ENCODE data around the gene GSX1. TPM values are rescaled to one million over a fixed set of nuclear protein-coding genes. Genes with fewer than 3 reads are reported as not detected.

Gene GSX1
- total and polyA plus RNA-seq, 2 of the 4 experiments (the other 2 are of a cell fraction): not detected

GRCh38 chr13:27782151-27782550, 10.1 kb upstream of the GSX1 start:
- Histone ChIP-seq H3K9me1 (ENCODE audit: insufficient read depth, low read length) (no peaks in the 10 kb centered on the region), H2BK5ac (ENCODE audit: low read depth, low read length, poor library complexity, severe bottlenecking) (no peak overlapping the region), H3K4me1 (ENCODE audit: control insufficient read depth, insufficient read depth, low read length) (no peaks in the 10 kb centered on the region), H3K56ac (ENCODE audit: extremely low read depth, insufficient read depth, low read length) (no peak overlapping the region), H4K91ac (ENCODE audit: insufficient read depth, low read depth, low read length) (no peak overlapping the region), H3K14ac (replicated peaks; ENCODE audit: low read depth, low read length) (no peak overlapping the region), H2BK20ac (ENCODE audit: low read depth, low read length) (no peak overlapping the region), H4K20me1 (ENCODE audit: insufficient read depth, low read length) (no peaks in the 10 kb centered on the region), H2BK15ac (ENCODE audit: low read depth, low read length) (no peak overlapping the region), H3K4me3 (ENCODE audit: insufficient read depth, low read depth, low read length) (no peak overlapping the region), H2BK120ac (ENCODE audit: low read depth, low read length) (no peak overlapping the region), H4K5ac (ENCODE audit: low read depth, low read length) (no peak overlapping the region), H4K8ac (ENCODE audit: low read depth in 2 of 2, low read length in 2 of 2) (no peak overlapping the region), H3K23ac (ENCODE audit: low read depth, low read length) (no peak overlapping the region), H2AFZ (replicated peaks; ENCODE audit: low read length, poor library complexity) (no peak overlapping the region), H3K27ac (ENCODE audit: insufficient read depth, low read length) (no peak overlapping the region), H3K9ac (ENCODE audit: low read depth, low read length) (no peak overlapping the region), H2AK5ac (ENCODE audit: low read depth, low read length) (no peak overlapping the region), H3K18ac (ENCODE audit: low read depth, low read length) (no peak overlapping the region), H3K27me3 (ENCODE audit: control insufficient read depth, insufficient read depth, low read length) (peaks cover 16% of the 10 kb centered on the region), H3K36me3 (ENCODE audit: control insufficient read depth, insufficient read depth, low read length) (no peaks in the 10 kb centered on the region), H3K4ac (ENCODE audit: low read depth, low read length) (no peak overlapping the region), H3K79me1 (ENCODE audit: low read depth in 1 of 2, low read length in 2 of 2) (no peaks in the 10 kb centered on the region), H3K4me2 (ENCODE audit: low read depth, low read length) (no peak overlapping the region), H2AK9ac (replicated peaks; ENCODE audit: low read depth, low read length, poor library complexity) (no peak overlapping the region), H3K9me3 (ENCODE audit: control insufficient read depth, insufficient read depth, low read length) (no peaks in the 10 kb centered on the region)
- no TSS peak for BruUV-seq (replicated peaks)
- intact Hi-C loops (cut with micrococcal nuclease): no loop called here
- dilution Hi-C loops (cut with HindIII; ENCODE audit: low sequenced_read_pairs, unreplicated experiment): no loop called here
- DNase-seq: no peak
- TF ChIP-seq MAZ (IDR thresholded peaks at IDR 0.05; ENCODE audit: borderline replicate concordance, low read depth, low read length) (no peak), FOS (IDR thresholded peaks at IDR 0.05; ENCODE audit: low read depth, low read length) (no peak), NFE2L2 (IDR thresholded peaks at IDR 0.05; ENCODE audit: low read depth, low read length) (no peak), CTCF (conservative IDR thresholded peaks at IDR 0.05; ENCODE audit: low read depth, low read length) (no peak), RCOR1 (IDR thresholded peaks at IDR 0.05; ENCODE audit: insufficient replicate concordance, low read length) (no peak), SMC3 (IDR thresholded peaks at IDR 0.05; ENCODE audit: low read depth, low read length) (no peak), RFX5 (IDR thresholded peaks at IDR 0.05; ENCODE audit: low read depth, low read length) (no peak), POLR2A (IDR thresholded peaks at IDR 0.05; ENCODE audit: low read depth, low read length) (no peak), MXI1 (IDR thresholded peaks at IDR 0.05; ENCODE audit: borderline replicate concordance, low read depth, low read length) (no peak), ELK1 (IDR thresholded peaks at IDR 0.05; ENCODE audit: borderline replicate concordance, low read depth, low read length) (no peak), CHD1 (IDR thresholded peaks at IDR 0.05; ENCODE audit: low read depth, low read length) (no peak), MAFK (IDR thresholded peaks at IDR 0.05; ENCODE audit: low read depth, low read length) (no peak), BHLHE40 (IDR thresholded peaks at IDR 0.05; ENCODE audit: low read depth, low read length) (no peak), RAD21 (IDR thresholded peaks at IDR 0.05; ENCODE audit: low read length) (no peak), CEBPB (IDR thresholded peaks at IDR 0.05; ENCODE audit: low read depth, low read length) (no peak), USF2 (IDR thresholded peaks at IDR 0.05; ENCODE audit: low read depth, low read length) (no peak)
- in situ Hi-C loops (cut with MboI; ENCODE audit: low sequenced_read_pairs): no loop called here
- CTCF ChIA-PET: no interaction called here
- POLR2A ChIA-PET (ENCODE audit: unreplicated experiment): no interaction called here
- no peak for ATAC-seq (ENCODE audit: low read depth)
- 0% methylated on average over 1 of the region's 5 CpGs; no CpG with 5 or more reads in 1 of the 2 experiments for WGBS, 2 experiments (ENCODE audit: extremely low coverage in 2 of 2, insufficient read length in 1 of 2)

Measured in IMR-90 (cell line).